ENCODE data around the gene GUSB. TPM values are rescaled to one million over a fixed set of nuclear protein-coding genes. Genes with fewer than 3 reads are reported as not detected.

The GUSB gene
- total and polyA plus RNA-seq, 2 experiments from 2014 or later, result 33.6 to 47.0 TPM

GRCh38 chr7:65927489-65928448 lies 54.2 kb downstream of the GUSB start (continued):
- TF ChIP-seq STAT1 (IDR thresholded peaks at IDR 0.05; ENCODE audit: unreplicated experiment), result no peak
- TF ChIP-seq NANOG (IDR thresholded peaks at IDR 0.05; ENCODE audit: borderline replicate concordance), result no peak
- TF ChIP-seq EZH2 (IDR thresholded peaks at IDR 0.05; ENCODE audit: low read depth, unreplicated experiment), result no peak
- TF ChIP-seq CTCF (conservative IDR thresholded peaks at IDR 0.05; ENCODE audit: low read depth in 2 of 2), result no peak

- no peaks in the 10 kb centered on the region for H3K27me3 ChIP-seq (ENCODE audit: insufficient read depth)
- H3F3A ChIP-seq (replicated peaks; ENCODE audit: low read depth), result no peaks in the 10 kb centered on the region
- H3K27me3 Mint-ChIP-seq (ENCODE audit: insufficient read depth, low read depth, poor library complexity), result peaks cover 4% of the 10 kb centered on the region
- peaks cover 7% of the 10 kb centered on the region; the same call in 2 of the 3 replicates for H3K4me1 Mint-ChIP-seq
- H3K79me2 ChIP-seq (replicated peaks; ENCODE audit: insufficient read depth), result peaks cover 85% of the 10 kb centered on the region
- no peak overlapping the region for H3K27ac Mint-ChIP-seq
- H3K4me2 ChIP-seq, result no peak overlapping the region
- ATAC-seq, result no peak
- H3K9me3 Mint-ChIP-seq, result no peaks in the 10 kb centered on the region
- 0 out of 2 replicates have a peak, but pooled peaks cover 10% of the 10 kb centered on the region for H3K4me1 ChIP-seq (ENCODE audit: insufficient read depth)
- no peaks in the 10 kb centered on the region for H3K9me2 ChIP-seq (ENCODE audit: insufficient read depth)
- no peak overlapping the region for H3K4me3 ChIP-seq
- TF ChIP-seq ZNF462 (CRISPR knock-in tag; IDR thresholded peaks at IDR 0.05) (no peak), STAT1 (IDR thresholded peaks at IDR 0.05; ENCODE audit: unreplicated experiment) (no peak), EZH2phosphoT487 (IDR thresholded peaks at IDR 0.05; ENCODE audit: unreplicated experiment) (no peak), CREB1 (CRISPR knock-in tag; IDR thresholded peaks at IDR 0.05; ENCODE audit: low read depth) (no peak), REST (IDR thresholded peaks at IDR 0.05; ENCODE audit: unreplicated experiment) (no peak), JUNB (IDR thresholded peaks at IDR 0.05; ENCODE audit: unreplicated experiment) (no peak), ETS1 (IDR thresholded peaks at IDR 0.05) (no peak)
- DNase-seq (ENCODE audit: low spot score), result no peak
- no peaks in the 10 kb centered on the region for H3K36me3 ChIP-seq (ENCODE audit: insufficient read depth)
- H4K20me1 ChIP-seq (replicated peaks; ENCODE audit: insufficient read depth), result peaks cover 44% of the 10 kb centered on the region
- H2AFZ ChIP-seq, result no peak overlapping the region
- no peak overlapping the region for H3K4me3 Mint-ChIP-seq
- no peak overlapping the region for H3K27ac ChIP-seq (ENCODE audit: low read depth)
- no peaks in the 10 kb centered on the region for H3K36me3 Mint-ChIP-seq (ENCODE audit: low read depth)
Measured at GRCh38 chr7:65926588-65926987, 55.4 kb downstream of the GUSB start.

All from GM23338 (cell line).